ENCODE data around the gene POU3F3. TPM values are rescaled to one million over a fixed set of nuclear protein-coding genes. Genes with fewer than 3 reads are reported as not detected.
A peak's percentile ranks its signal among the peaks of the same experiment; 100 is the strongest.

Gene POU3F3
- total and polyA plus RNA-seq, 4 experiments from 2014 or later: not detected

DNA sequence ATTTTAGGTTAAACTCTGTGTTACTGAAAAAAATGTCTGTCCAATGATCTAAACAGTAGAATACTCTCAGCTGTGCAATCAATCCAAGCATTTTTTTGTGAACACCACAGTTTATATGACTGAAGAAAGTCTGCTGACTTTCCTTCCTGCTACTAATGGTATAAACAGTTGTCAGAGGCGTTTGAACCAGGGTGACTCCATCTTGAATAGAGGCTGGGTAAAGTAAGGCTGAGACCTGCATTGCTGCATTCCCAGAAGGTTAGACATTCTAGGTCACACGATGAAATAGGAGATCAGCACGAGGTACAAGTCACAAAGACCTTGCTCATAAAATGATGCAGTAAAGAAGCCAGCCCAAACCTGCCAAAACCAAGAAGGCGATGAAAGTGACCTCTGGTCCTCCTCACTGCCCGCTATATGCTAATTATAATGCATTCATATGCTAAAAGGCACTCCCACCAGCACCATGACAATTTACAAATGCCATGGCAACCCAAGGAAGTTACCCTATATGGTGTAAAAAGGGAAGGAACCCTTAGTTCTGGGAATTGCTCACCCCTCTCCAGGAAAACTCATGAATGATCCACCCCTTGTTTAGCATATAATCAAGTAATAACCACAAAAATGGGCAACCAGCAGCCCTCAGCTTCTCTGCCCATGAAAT lies 31.3 kb downstream of the POU3F3 start:
- Mint-ChIP-seq H3K27me3 (peaks cover 15 to 16% of the 10 kb centered on the region in 2 donors), H3K4me3 (no peak overlapping the region), H3K27ac (no peak overlapping the region), H3K36me3 (no peaks in the 10 kb centered on the region), H3K9me3 (peaks cover 0 to 2% (median 0%) of the 10 kb centered on the region in 8 donors), H3K4me1 (peaks cover 4 to 8% (median 6%) of the 10 kb centered on the region in 4 donors)
- Histone ChIP-seq H3K27me3 (ENCODE audit: insufficient read depth, low read length) (no peaks in the 10 kb centered on the region), H3K4me1 (ENCODE audit: insufficient read depth, low read length) (no peaks in the 10 kb centered on the region), H3K27ac (ENCODE audit: low read depth, low read length) (no peak overlapping the region), H3K9me3 (ENCODE audit: control insufficient read depth in 1 of 2, low read length in 2 of 2) (no peaks in the 10 kb centered on the region), H3K36me3 (ENCODE audit: insufficient read depth, low read length) (no peaks in the 10 kb centered on the region), H3K4me3 (ENCODE audit: low read length in 2 of 2) (no peak overlapping the region)
- POLR2A ChIA-PET (ENCODE audit: partially characterized antibody): no interaction called here
- CTCF ChIA-PET (ENCODE audit: partially characterized antibody): no interaction called here
- intact Hi-C loops (cut with micrococcal nuclease): no loop called here
- no peak for DNase-seq

DNA sequence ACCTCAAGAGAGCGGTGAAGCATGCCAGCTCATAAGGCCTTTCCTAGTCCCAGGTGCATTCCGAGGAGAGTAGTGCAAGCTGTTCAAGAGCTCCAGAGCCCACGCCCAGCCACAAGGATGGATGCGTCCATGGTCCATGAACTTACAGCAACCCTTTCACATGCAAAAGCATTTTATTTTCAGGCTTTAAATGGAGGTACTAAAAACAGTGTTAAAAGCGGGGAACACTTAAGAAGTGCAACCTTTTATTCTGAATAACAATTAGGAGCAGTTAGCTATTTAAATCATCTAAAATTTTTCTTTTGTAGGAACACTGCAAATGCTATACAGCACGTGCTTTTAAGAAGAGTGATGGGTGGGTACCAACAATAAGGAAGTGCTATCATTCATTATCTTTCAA lies 33.8 kb downstream of the POU3F3 start:
- H3K27me3 ChIP-seq (ENCODE audit: insufficient read depth, low read length): no peaks in the 10 kb centered on the region
- H3K36me3 Mint-ChIP-seq: no peaks in the 10 kb centered on the region
- CTCF ChIA-PET (ENCODE audit: partially characterized antibody): no interaction called here

DNA sequence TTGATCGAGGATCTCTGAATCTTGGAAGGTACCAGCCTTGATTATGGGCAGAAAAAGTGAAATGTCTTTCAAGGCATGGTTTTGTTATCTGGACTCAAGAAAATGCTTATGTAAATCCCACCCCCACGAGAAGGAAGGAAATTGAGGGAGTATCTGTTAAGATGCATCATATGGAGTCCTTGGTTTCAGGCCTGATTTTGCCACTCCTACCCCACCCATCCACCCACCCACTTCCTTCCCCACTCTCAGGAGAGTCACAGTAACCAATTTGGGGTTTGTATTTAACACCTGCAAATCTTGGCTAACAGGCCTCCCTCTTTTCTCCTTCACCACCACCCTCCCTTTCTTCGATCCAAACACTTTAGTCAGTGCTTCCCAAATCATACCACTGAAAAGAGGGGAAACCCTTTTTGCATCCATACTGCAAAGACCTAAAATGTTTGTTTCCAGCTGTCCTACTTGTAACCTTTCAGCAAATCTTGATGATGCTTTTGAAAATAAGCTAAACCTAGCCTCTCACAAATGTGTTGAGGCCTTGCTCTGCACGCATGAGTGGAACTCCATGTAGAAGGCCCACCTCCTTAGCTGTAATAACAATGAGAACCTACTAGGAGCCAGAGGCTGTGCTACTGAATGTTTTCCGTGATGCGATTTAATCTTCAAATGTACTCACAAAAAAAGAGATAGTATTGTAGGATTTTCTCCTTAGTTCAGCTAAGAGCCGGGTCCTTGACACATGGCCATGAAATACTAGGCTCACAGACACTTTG lies 34.8 kb downstream of the POU3F3 start:
- intact Hi-C loops (cut with micrococcal nuclease): no loop called here
- no peak overlapping the region for H3K27ac ChIP-seq (ENCODE audit: low read depth, low read length)

More for the DNA sequence above, 33.8 kb downstream of the POU3F3 start:
- H3K27ac ChIP-seq (ENCODE audit: low read depth, low read length): no peak overlapping the region
- no peak overlapping the region for H3K4me3 Mint-ChIP-seq
- peaks cover 4 to 8% (median 6%) of the 10 kb centered on the region in 4 donors for H3K4me1 Mint-ChIP-seq
- intact Hi-C loops (cut with micrococcal nuclease): no loop called here
- no peak overlapping the region for H3K4me3 ChIP-seq (ENCODE audit: low read length in 2 of 2)
- no peaks in the 10 kb centered on the region for H3K9me3 ChIP-seq (ENCODE audit: control insufficient read depth in 1 of 2, low read length in 2 of 2)
- H3K9me3 Mint-ChIP-seq: peaks cover 0 to 2% (median 0%) of the 10 kb centered on the region in 8 donors
- POLR2A ChIA-PET (ENCODE audit: partially characterized antibody): no interaction called here
- no peaks in the 10 kb centered on the region for H3K4me1 ChIP-seq (ENCODE audit: insufficient read depth, low read length)
- no peak for DNase-seq
- peaks cover 9 to 16% of the 10 kb centered on the region in 2 donors for H3K27me3 Mint-ChIP-seq
- H3K27ac Mint-ChIP-seq: peak overlapping the region in 1 of 7 donors; percentile 12
- no peaks in the 10 kb centered on the region for H3K36me3 ChIP-seq (ENCODE audit: insufficient read depth, low read length)

DNA sequence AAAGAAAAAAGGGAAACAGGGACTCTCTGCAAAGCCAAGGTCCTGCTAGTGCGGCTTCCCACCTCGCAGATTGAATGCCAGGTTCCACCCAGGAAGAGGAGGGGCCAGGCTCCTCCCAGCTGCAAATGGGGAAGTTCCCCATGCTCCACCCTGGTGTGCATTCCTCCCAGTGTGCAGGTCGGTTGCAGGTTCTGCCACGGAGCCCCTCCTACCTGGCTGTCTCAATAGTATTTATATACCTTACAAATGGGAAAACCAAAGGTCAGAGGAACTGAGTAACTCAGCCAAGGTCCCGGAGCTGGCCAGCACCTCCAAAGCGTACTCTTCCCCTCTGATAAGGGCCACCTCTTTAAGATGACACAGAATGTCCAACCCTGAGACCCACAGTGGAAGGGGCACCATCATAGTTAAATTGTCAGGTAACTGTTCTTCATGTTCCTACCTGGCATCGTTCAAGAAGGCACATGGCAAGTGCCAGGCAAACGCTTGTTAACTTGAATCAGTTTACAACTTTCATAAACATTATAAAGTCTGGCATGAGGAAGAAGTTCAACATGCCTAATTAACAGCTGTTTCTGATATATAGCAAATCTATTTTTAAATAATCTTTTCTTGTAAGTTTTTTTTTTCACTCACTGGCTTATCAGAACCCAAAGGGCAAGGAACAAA lies 35.5 kb downstream of the POU3F3 start:
- Mint-ChIP-seq H3K36me3 (no peaks in the 10 kb centered on the region), H3K27ac (no peak overlapping the region), H3K4me1 (peaks cover 4 to 8% (median 6%) of the 10 kb centered on the region in 4 donors), H3K4me3 (no peak overlapping the region), H3K27me3 (peaks cover 5 to 10% of the 10 kb centered on the region in 2 donors), H3K9me3 (peaks cover 0 to 2% (median 0%) of the 10 kb centered on the region in 8 donors)
- Histone ChIP-seq H3K36me3 (ENCODE audit: insufficient read depth, low read length) (no peaks in the 10 kb centered on the region), H3K27me3 (ENCODE audit: insufficient read depth, low read length) (no peaks in the 10 kb centered on the region), H3K27ac (ENCODE audit: low read depth, low read length) (no peak overlapping the region), H3K9me3 (ENCODE audit: control insufficient read depth in 1 of 2, low read length in 2 of 2) (no peaks in the 10 kb centered on the region), H3K4me3 (ENCODE audit: low read length in 2 of 2) (no peak overlapping the region), H3K4me1 (ENCODE audit: insufficient read depth, low read length) (no peaks in the 10 kb centered on the region)
- POLR2A ChIA-PET (ENCODE audit: partially characterized antibody): no interaction called here
- no peak for DNase-seq
- intact Hi-C loops (cut with micrococcal nuclease): no loop called here
- CTCF ChIA-PET (ENCODE audit: partially characterized antibody): no interaction called here

More for the DNA sequence above, 34.8 kb downstream of the POU3F3 start:
- Mint-ChIP-seq H3K36me3 (no peaks in the 10 kb centered on the region), H3K27ac (no peak overlapping the region), H3K27me3 (peaks cover 8 to 14% of the 10 kb centered on the region in 2 donors), H3K4me1 (peaks cover 4 to 8% (median 6%) of the 10 kb centered on the region in 4 donors), H3K9me3 (peaks cover 0 to 2% (median 0%) of the 10 kb centered on the region in 8 donors), H3K4me3 (no peak overlapping the region)
- no peaks in the 10 kb centered on the region for H3K36me3 ChIP-seq (ENCODE audit: insufficient read depth, low read length)
- no peak overlapping the region for H3K4me3 ChIP-seq (ENCODE audit: low read length in 2 of 2)
- no peaks in the 10 kb centered on the region for H3K27me3 ChIP-seq (ENCODE audit: insufficient read depth, low read length)
- DNase-seq: no peak
- no peaks in the 10 kb centered on the region for H3K4me1 ChIP-seq (ENCODE audit: insufficient read depth, low read length)
- ChIA-PET POLR2A (ENCODE audit: partially characterized antibody) (no interaction called here), CTCF (ENCODE audit: partially characterized antibody) (no interaction called here)
- H3K9me3 ChIP-seq (ENCODE audit: control insufficient read depth in 1 of 2, low read length in 2 of 2): no peaks in the 10 kb centered on the region

DNA sequence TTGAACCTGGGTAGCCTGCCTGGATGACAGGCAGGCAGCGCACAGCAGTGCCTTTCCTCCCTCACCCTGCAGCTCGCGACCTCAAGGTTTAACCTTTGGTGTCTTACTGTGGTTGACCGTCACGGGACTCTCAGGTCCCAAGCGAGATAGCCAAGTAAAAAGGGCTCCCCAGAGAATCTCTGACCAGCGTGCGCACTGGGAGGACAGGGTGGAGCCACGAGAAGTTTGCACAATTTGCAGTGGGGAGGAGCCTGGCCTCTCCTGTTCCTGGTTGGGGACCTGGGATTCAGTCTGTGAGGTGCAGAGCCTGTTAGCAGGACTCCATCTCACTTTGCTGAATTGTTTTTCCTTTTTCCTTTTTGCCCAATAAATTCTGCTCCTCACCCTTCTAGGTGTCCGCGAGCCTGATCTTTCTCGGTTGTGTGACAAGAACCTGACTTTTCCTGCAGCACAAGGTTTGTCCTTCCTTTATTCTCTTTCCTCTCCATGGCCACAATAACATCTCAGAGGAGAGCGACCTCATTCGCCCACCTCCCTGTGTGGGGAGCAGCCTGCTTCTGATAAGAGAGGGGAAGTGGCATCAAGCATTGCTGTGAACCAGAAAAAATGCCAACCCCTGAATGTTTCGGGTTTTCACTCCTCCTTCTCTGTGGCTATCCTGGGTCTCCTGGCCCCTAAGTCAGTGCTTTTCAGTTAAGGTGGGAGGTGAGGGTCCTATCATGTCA lies 36.2 kb downstream of the POU3F3 start:
- ChIA-PET CTCF (ENCODE audit: partially characterized antibody) (no interaction called here), POLR2A (ENCODE audit: partially characterized antibody) (no interaction called here)
- Histone ChIP-seq H3K36me3 (ENCODE audit: insufficient read depth, low read length) (no peaks in the 10 kb centered on the region), H3K27me3 (ENCODE audit: insufficient read depth, low read length) (no peaks in the 10 kb centered on the region), H3K27ac (ENCODE audit: low read depth, low read length) (no peak overlapping the region), H3K4me1 (ENCODE audit: insufficient read depth, low read length) (no peaks in the 10 kb centered on the region), H3K9me3 (ENCODE audit: control insufficient read depth in 1 of 2, low read length in 2 of 2) (no peaks in the 10 kb centered on the region), H3K4me3 (ENCODE audit: low read length in 2 of 2) (no peak overlapping the region)
- peaks cover 4 to 8% (median 6%) of the 10 kb centered on the region in 4 donors for H3K4me1 Mint-ChIP-seq
- no peak overlapping the region for H3K27ac Mint-ChIP-seq
- peaks cover 0 to 2% (median 0%) of the 10 kb centered on the region in 8 donors for H3K9me3 Mint-ChIP-seq
- H3K36me3 Mint-ChIP-seq: no peaks in the 10 kb centered on the region
- intact Hi-C loops (cut with micrococcal nuclease): no loop called here
- H3K4me3 Mint-ChIP-seq: no peak overlapping the region
- peaks cover 5 to 6% of the 10 kb centered on the region in 2 donors for H3K27me3 Mint-ChIP-seq
- DNase-seq: no peak

DNA sequence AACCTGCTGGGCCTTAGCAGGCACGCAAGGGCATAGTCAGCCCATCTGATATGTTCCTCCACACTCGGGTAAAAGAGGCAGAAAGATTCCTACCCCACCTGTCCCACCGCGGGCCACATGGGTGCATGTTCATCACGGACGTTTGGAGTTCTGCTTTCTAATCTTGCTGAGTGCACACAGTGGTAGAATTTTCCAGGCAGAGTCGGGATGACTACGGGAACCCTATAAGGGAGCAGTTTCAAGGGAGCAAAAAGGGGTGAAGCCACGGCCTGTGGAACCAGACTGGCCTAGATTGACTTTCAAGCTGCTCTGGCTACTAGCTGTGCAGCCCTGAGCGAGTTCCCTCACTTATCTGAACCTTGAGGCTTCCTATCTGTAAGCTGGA lies 36.8 kb downstream of the POU3F3 start:
- H3K9me3 Mint-ChIP-seq: peaks cover 0 to 2% (median 0%) of the 10 kb centered on the region in 8 donors
- peaks cover 4 to 6% of the 10 kb centered on the region in 2 donors for H3K27me3 Mint-ChIP-seq
- POLR2A ChIA-PET (ENCODE audit: partially characterized antibody): no interaction called here

DNA sequence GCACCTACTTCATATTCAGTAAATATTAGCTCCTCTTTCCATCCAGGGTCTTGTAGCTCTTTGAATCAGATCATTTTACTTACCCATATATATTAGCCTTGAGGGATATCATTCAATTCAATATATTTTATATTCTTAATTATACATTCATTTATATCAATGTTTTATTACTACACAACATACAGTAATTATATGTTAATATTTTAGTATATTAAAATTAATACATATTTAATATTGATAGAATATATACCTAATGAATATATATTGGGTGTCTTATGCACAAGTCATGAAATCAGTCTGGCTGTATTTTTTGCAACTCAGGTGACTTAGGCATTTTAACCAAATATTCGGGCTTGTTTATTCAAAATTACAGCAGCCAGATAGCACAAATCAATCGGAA lies 37.2 kb downstream of the POU3F3 start:
- ChIA-PET POLR2A (ENCODE audit: partially characterized antibody) (no interaction called here), CTCF (ENCODE audit: partially characterized antibody) (no interaction called here)
- Mint-ChIP-seq H3K4me1 (peaks cover 4 to 8% (median 6%) of the 10 kb centered on the region in 4 donors), H3K36me3 (no peaks in the 10 kb centered on the region), H3K27me3 (peaks cover 4 to 6% of the 10 kb centered on the region in 2 donors), H3K27ac (no peak overlapping the region), H3K4me3 (no peak overlapping the region), H3K9me3 (peaks cover 0 to 2% (median 0%) of the 10 kb centered on the region in 8 donors)
- Histone ChIP-seq H3K9me3 (ENCODE audit: control insufficient read depth in 1 of 2, low read length in 2 of 2) (no peaks in the 10 kb centered on the region), H3K27me3 (ENCODE audit: insufficient read depth, low read length) (no peaks in the 10 kb centered on the region), H3K27ac (ENCODE audit: low read depth, low read length) (no peak overlapping the region), H3K4me1 (ENCODE audit: insufficient read depth, low read length) (no peaks in the 10 kb centered on the region), H3K4me3 (ENCODE audit: low read length in 2 of 2) (no peak overlapping the region), H3K36me3 (ENCODE audit: insufficient read depth, low read length) (no peaks in the 10 kb centered on the region)
- no peak for DNase-seq
- intact Hi-C loops (cut with micrococcal nuclease): no loop called here

More for the DNA sequence above, 36.8 kb downstream of the POU3F3 start:
- DNase-seq: no peak
- no peaks in the 10 kb centered on the region for H3K27me3 ChIP-seq (ENCODE audit: insufficient read depth, low read length)
- peaks cover 4 to 8% (median 6%) of the 10 kb centered on the region in 4 donors for H3K4me1 Mint-ChIP-seq
- intact Hi-C loops (cut with micrococcal nuclease): no loop called here
- no peaks in the 10 kb centered on the region for H3K4me1 ChIP-seq (ENCODE audit: insufficient read depth, low read length)
- H3K36me3 ChIP-seq (ENCODE audit: insufficient read depth, low read length): no peaks in the 10 kb centered on the region
- no peaks in the 10 kb centered on the region for H3K9me3 ChIP-seq (ENCODE audit: control insufficient read depth in 1 of 2, low read length in 2 of 2)
- no peaks in the 10 kb centered on the region for H3K36me3 Mint-ChIP-seq
- no peak overlapping the region for H3K4me3 ChIP-seq (ENCODE audit: low read length in 2 of 2)
- H3K27ac Mint-ChIP-seq: no peak overlapping the region
- CTCF ChIA-PET (ENCODE audit: partially characterized antibody): no interaction called here
- H3K4me3 Mint-ChIP-seq: no peak overlapping the region
- H3K27ac ChIP-seq (ENCODE audit: low read depth, low read length): no peak overlapping the region

Data from CD4-positive, alpha-beta memory T cell (primary cell).